Large intestine (tissue), 3 donors: ENCODE results near the gene XXYLT1. TPM values are rescaled to one million over a fixed set of nuclear protein-coding genes. Genes with fewer than 3 reads are reported as not detected.

Source experiments
- DNase-seq, 2 donors: peaks; one replicate each; pipeline versions ENCODE4 v3.0.0 to v3.0.0-alpha.2; 2013
- H3K27ac ChIP-seq: one replicate; pipeline ENCODE4 v1.5.1; 2013; ENCODE audit warnings: low read length
- H3K27me3 ChIP-seq: 2 replicates; pipeline ENCODE4 v1.6.1; 2013; ENCODE audit warnings: low read length; ENCODE audit not compliant: control insufficient read depth, insufficient read depth
- H3K36me3 ChIP-seq: 2 replicates; pipeline ENCODE4 v1.6.1; 2013; ENCODE audit warnings: low read length; ENCODE audit not compliant: control insufficient read depth, insufficient read depth
- H3K4me1 ChIP-seq: one replicate; pipeline ENCODE4 v1.6.1; 2013; ENCODE audit warnings: low read length; ENCODE audit not compliant: control insufficient read depth, insufficient read depth
- H3K4me3 ChIP-seq: one replicate; pipeline ENCODE4 v1.5.1; 2013; ENCODE audit warnings: low read length
- H3K9me3 ChIP-seq: one replicate; pipeline ENCODE4 v1.6.1; 2013; ENCODE audit warnings: mild to moderate bottlenecking, low read depth, low read length, moderate library complexity; ENCODE audit not compliant: control insufficient read depth
- WGBS: methylation state at CpG from one replicate; pipeline ENCODE4 v1.1.5; 2013; ENCODE audit warnings: low lambda C conversion rate; ENCODE audit not compliant: insufficient coverage; 5-methylcytosine and 5-hydroxymethylcytosine counted together
- polyA plus RNA-seq: library from polyadenylated mRNA; unstranded; fragments of 120-200 nt; gene quantifications from one replicate; pipeline ENCODE4 v1.2.1, GENCODE V29; 2013

The XXYLT1 gene
- polyA plus RNA-seq, 1 donor: 14.0 TPM

DNA sequence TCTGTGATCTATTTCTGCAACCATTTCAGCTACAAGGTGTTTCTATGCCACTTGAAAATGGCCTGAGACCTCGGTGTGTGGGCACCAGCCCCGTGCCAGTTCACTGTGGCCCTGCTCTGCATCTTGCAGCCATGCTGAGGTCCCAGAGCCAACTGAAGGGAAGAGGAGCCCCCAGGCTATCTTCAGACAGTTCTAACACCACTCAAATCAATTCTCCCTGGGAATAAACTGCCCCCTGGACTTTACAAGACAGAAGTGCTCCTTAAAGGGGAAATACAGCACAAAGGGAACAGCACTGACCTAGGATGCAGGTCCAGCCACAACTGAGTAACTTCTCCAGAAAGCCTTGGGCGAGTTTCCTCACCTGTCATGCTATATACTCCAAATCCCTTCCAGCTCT is 3.9 kb downstream of the XXYLT1 start:
- Histone ChIP-seq H3K27me3 (no peaks in the 10 kb centered on the region), H3K27ac (no peak overlapping the region), H3K36me3 (peaks cover 3% of the 10 kb centered on the region), H3K4me3 (no peak overlapping the region), H3K4me1 (peaks cover 11% of the 10 kb centered on the region), H3K9me3 (no peaks in the 10 kb centered on the region)
- DNase-seq: no peak
- WGBS: no CpG with 5 or more reads among the region's 3 CpGs

DNA sequence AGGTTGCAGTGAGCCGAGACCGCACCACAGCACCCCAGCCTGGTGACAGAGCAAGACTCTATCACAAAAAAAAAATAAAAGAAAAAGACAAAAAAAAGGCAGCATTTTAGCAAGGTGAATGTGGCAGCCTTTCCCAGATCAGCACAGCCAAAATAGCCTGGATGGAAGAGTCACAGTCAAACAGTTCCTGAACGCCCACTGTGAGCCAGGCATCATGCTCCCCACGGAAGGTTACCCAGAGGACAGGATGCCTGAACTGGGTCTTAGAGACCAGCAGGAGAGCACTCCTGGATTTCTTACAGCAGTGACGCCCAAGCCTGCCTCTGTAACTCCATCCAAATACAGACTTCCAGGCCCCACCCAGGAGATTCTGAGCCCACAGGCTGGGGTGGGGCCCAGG is 4.5 kb downstream of the XXYLT1 start:
- Histone ChIP-seq H3K4me1 (peaks cover 7% of the 10 kb centered on the region), H3K27ac (no peak overlapping the region), H3K4me3 (no peak overlapping the region), H3K9me3 (no peaks in the 10 kb centered on the region), H3K36me3 (peaks cover 3% of the 10 kb centered on the region), H3K27me3 (no peaks in the 10 kb centered on the region)
- no peak for DNase-seq
- WGBS: no CpG with 5 or more reads among the region's 5 CpGs

DNA sequence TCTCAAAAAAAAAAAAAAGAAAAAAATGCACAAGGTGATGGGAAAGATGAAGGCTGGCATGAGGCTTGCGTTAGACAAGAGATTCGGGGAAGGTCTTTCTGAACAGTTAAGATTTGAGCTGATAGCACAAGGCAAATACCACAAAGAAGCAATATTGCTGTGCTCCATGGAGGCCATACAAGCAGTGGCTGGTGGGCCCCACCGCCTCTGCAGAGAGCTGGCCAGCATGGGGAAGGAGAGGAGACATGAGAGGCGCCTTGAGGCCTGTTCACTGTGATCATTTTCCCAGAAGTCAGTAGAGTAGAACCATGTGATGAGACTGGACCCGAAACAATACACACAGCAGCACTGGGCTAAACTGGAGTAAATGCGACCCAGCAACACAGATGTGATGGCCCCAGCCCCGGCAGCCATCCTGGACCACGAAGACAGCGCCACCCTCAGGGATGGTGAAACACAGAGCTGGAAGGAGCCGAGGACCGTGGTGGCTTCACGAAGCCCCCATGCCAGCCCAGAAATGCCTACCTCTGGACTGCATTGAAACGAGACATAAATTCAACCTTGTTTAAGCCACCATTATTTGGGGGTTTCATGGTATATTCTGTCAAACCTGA is 5.5 kb downstream of the XXYLT1 start:
- H3K9me3 ChIP-seq: no peaks in the 10 kb centered on the region
- H3K27me3 ChIP-seq: no peaks in the 10 kb centered on the region
- 100% methylated on average over 2 of the region's 13 CpGs for WGBS
- peaks cover 12% of the 10 kb centered on the region for H3K4me1 ChIP-seq
- DNase-seq: no peak
- no peak overlapping the region for H3K4me3 ChIP-seq
- no peak overlapping the region for H3K27ac ChIP-seq
- H3K36me3 ChIP-seq: peaks cover 3% of the 10 kb centered on the region

DNA sequence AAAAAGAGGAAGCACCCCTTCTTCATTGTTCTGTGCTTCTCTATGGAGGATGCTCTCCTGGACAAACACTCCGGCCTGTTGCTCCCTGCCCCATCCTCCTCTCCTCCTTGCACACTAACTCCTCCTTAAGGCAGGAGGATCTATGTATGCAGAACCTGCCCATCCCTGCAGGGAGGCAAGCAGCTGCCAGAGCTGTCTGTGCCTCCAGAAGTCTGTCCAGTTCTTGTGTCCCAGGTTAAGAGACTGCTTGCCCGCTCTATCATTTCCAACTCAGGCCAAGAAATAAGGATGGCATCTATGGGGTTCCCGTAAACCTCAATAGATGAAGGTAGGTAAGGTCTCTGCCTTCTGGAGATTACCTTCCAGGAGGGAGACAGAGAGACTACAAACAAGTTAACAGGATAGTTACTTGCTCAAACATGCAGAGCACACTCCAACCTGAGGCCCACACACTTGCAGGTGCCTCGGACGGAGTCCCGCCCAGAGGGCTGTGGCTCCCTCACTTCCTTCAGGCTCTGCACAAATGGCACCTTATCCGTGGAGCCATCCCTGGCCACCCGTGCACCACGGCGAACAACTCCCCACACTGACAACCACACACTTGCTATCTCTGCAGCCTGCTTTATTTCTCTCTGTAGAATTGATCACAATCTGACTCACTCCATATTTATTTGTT is 6.9 kb downstream of the XXYLT1 start:
- Histone ChIP-seq H3K4me3 (no peak overlapping the region), H3K27ac (no peak overlapping the region), H3K27me3 (no peaks in the 10 kb centered on the region), H3K9me3 (no peaks in the 10 kb centered on the region), H3K4me1 (peaks cover 13% of the 10 kb centered on the region), H3K36me3 (peaks cover 3% of the 10 kb centered on the region)
- no peak for DNase-seq
- no CpG with 5 or more reads among the region's 10 CpGs for WGBS

DNA sequence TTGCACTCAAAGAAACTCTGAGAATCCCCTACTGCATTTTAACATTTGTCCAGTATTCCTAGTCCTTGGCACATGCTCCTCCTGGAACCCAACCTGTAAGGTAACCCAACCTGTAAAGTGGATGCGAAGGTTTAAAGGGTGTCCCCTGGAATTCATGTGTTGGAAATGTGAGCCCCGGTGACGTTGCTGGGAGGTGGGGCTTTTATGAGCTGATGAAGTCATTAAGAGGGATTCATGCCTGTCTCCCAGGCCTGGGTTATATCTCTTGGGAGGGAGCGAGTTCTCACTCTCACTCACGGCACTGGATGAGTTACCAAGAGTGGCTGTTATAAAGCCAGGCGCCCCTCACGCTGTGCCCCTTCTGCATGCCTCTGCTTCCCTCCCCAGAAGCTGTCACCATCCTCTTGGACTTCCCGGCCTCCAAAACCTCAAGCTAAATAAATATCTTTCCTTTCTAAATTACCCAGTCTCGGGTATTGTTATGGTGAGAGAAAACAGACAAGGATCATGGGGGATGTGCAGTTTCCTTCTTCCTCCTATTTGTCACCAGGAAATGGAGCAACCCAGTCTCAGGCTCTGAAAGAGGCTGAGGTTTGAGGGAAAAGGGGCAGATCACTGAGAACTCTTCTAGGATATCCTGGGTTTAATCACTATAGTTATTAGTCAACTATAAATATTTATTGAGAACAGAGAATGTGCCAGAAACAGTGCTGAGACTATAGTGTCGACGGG is 7.6 kb downstream of the XXYLT1 start:
- no peak for DNase-seq
- H3K4me1 ChIP-seq: peaks cover 20% of the 10 kb centered on the region
- WGBS: 60% methylated on average over 1 of the region's 11 CpGs
- no peaks in the 10 kb centered on the region for H3K9me3 ChIP-seq
- no peak overlapping the region for H3K27ac ChIP-seq
- no peak overlapping the region for H3K4me3 ChIP-seq
- no peaks in the 10 kb centered on the region for H3K27me3 ChIP-seq
- H3K36me3 ChIP-seq: peaks cover 3% of the 10 kb centered on the region

DNA sequence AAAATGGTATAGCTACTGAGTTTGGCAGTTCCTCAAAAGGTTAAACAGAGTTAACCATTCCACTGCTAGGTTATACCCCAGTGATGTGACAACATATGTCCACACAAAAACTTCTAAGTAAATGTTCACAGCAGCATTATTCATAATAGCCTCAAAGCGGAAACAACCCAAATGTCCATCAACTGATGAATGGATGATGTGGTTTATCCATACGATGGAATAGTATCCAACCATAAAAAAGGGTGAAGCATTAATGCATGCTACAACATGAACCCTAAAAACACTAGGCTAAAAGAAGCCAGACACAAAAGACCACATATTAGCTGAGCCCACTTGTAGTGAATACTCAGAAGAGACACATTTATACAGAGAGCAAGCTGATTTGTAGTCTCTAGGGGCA is 9.0 kb downstream of the XXYLT1 start:
- Histone ChIP-seq H3K4me1 (peaks cover 21% of the 10 kb centered on the region), H3K36me3 (peaks cover 3% of the 10 kb centered on the region), H3K27ac (no peak overlapping the region), H3K27me3 (no peaks in the 10 kb centered on the region), H3K4me3 (no peak overlapping the region), H3K9me3 (no peaks in the 10 kb centered on the region)
- DNase-seq: no peak
- WGBS: no CpG with 5 or more reads among the region's 2 CpGs

DNA sequence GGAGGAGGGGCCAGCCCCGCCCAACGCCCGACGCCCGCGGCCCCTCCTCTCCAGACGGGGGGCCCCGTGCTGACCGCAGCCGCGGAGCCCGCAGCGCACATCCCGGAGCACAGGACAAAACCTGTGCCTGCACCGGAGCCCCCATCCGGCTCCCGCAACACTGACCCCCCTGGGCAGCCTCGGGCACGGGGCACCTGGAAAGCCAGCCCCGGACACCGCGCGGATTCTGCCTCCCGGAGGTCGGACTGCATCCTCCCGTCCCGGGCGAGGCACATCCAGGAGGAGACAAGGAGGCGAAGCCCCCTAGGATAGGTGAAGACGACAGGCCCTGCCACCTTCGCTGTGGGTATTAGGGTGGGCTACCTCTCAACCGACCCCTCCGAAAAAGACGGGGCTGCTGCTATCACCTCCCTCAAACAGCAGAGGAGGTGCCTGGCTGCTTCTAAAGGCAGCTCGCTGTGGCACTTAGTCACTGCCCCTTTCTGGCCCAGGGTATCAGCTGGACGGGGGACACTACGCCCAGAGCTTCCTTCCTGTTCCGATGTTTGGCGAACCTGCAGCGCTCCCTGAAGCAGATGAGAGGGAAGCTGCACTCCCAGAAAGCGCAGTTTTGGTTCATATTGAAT is 10.6 kb downstream of the XXYLT1 start:
- peak overlapping the region; percentile 86 for H3K4me3 ChIP-seq
- peak overlapping the region; percentile 55 for H3K27ac ChIP-seq
- peak in 1 of 2 donors; percentile 57 for DNase-seq
- peaks cover 21% of the 10 kb centered on the region for H3K4me1 ChIP-seq
- H3K9me3 ChIP-seq: no peaks in the 10 kb centered on the region
- no CpG with 5 or more reads among the region's 41 CpGs for WGBS
- H3K36me3 ChIP-seq: no peaks in the 10 kb centered on the region
- H3K27me3 ChIP-seq: no peaks in the 10 kb centered on the region

DNA sequence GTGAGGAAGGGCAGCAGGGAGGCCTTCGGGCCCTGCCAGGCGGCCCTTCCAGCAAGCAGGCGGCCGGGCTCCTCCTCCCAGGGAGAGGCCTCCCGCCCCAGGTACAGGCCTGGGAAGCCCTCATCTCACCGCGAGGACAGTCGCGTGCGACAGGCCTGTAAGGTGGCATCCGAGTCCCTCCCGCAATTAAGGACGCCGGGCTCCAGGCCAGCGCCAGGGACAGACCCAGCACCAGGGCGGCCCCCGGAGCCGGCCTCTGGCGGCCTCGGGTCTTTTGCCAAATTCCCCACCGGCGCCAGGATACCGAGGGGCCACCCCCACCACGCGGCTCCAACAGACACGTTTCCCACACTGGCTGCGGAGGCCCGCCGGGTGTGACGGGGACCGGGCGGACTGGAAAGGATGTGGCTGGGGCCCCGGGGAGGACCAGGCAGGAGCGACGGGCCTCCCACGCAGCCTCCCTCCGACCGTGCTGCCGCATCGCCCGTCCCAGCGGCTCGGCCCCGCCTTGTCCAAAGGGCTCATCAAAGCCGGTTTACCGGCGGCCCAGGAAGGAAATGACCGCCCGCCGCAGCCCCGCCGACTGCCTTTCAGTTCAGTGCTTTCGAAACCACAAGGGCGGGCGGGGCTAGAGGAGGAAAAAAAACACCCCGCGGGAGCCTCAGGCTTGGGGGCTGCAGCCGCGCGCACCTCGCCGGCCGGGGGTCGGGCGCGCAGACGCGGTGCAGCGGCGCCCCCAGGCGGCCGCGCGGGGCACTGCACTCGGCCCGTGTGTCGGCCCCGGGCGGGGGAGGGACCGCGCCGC is 11.3 kb downstream of the XXYLT1 start:
- H3K9me3 ChIP-seq: no peaks in the 10 kb centered on the region
- peak overlapping the region; percentile 95 for H3K27ac ChIP-seq
- H3K27me3 ChIP-seq: no peaks in the 10 kb centered on the region
- H3K4me3 ChIP-seq: peak overlapping the region; percentile 86
- no CpG with 5 or more reads among the region's 82 CpGs for WGBS
- peak; percentile 91 to 97 for DNase-seq
- peaks cover 21% of the 10 kb centered on the region for H3K4me1 ChIP-seq
- H3K36me3 ChIP-seq: no peaks in the 10 kb centered on the region

DNA sequence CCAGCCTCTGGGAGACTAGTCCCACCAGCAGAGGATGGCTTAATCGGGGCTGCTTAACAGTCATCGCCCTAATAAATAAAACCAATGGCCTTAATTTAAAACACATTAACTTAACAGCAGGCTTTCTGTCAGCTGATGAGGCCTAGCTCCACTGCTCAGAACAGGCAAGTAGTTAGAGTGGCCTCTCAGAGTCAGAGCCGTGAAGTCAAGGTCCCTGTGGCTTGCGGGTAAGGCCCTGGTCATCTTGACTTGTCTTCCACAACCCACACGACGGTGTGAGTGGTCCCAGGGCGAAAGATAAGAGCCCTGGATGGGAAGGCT is 11.8 kb downstream of the XXYLT1 start:
- H3K27ac ChIP-seq: peak overlapping the region; percentile 95
- H3K4me1 ChIP-seq: peaks cover 21% of the 10 kb centered on the region

More for the DNA sequence above, 11.8 kb downstream of the XXYLT1 start:
- Histone ChIP-seq H3K36me3 (no peaks in the 10 kb centered on the region), H3K4me3 (peak overlapping the region; percentile 46), H3K9me3 (no peaks in the 10 kb centered on the region), H3K27me3 (no peaks in the 10 kb centered on the region)
- no peak for DNase-seq
- WGBS: no CpG with 5 or more reads among the region's 7 CpGs
